MCF 10A (cell line): ENCODE results near the gene LTB4R2. TPM values are rescaled to one million over a fixed set of nuclear protein-coding genes. Genes with fewer than 3 reads are reported as not detected.

Source experiments
- BruUV-seq: library from RNA; stranded (reverse); fragments of 400-500 nt; replicated peaks from 2 replicates; lab custom pipeline; 2021; lab: Mats Ljungman, UMichigan
- CTCF ChIA-PET: fragments of 300-600 bp; sonication (Branson Sonifier 250); formaldehyde crosslinking; extraction: SDS; loops from one replicate; lab custom pipeline; 2021; ENCODE audit warnings: antibody characterized with exemption, inconsistent platforms; lab: Yijun Ruan, JAX
- POLR2A ChIA-PET: fragments of 300-600, 350-650 bp; sonication (Branson Sonifier 250); formaldehyde crosslinking; extraction: SDS; loops from one replicate; lab custom pipeline; 2020; ENCODE audit warnings: antibody characterized with exemption, inconsistent platforms; lab: Yijun Ruan, JAX
- DNase-seq: peaks from one replicate; pipeline ENCODE4 v3.0.0-alpha.2; 2018; ENCODE audit not compliant: unreplicated experiment
- H3K27ac Mint-ChIP-seq: one replicate; pipeline ENCODE4 v1.8.0; 2022; ENCODE audit warnings: mild to moderate bottlenecking, low read depth, mixed read lengths; ENCODE audit not compliant: unreplicated experiment
- H3K27me3 Mint-ChIP-seq: one replicate; pipeline ENCODE4 v1.8.0; 2022; ENCODE audit warnings: mixed read lengths; ENCODE audit not compliant: insufficient read depth, unreplicated experiment
- H3K36me3 Mint-ChIP-seq: one replicate; pipeline ENCODE4 v1.8.0; 2022; ENCODE audit warnings: mild to moderate bottlenecking, moderate library complexity, mixed read lengths; ENCODE audit not compliant: insufficient read depth, unreplicated experiment
- H3K4me1 Mint-ChIP-seq: one replicate; pipeline ENCODE4 v1.8.0; 2022; ENCODE audit warnings: mixed read lengths; ENCODE audit not compliant: insufficient read depth, unreplicated experiment
- H3K4me3 Mint-ChIP-seq: one replicate; pipeline ENCODE4 v1.8.0; 2022; ENCODE audit warnings: mild to moderate bottlenecking, moderate library complexity, mixed read lengths; ENCODE audit not compliant: unreplicated experiment
- H3K9me3 Mint-ChIP-seq: one replicate; pipeline ENCODE4 v1.8.0; 2022; ENCODE audit warnings: mixed read lengths; ENCODE audit not compliant: unreplicated experiment
- intact Hi-C: fragments of 100-400 bp; cut with micrococcal nuclease; formaldehyde crosslinking; loops from 2 replicates; pipeline ENCODE4 v1.14.1; 2022
- total RNA-seq: library from RNA; stranded (reverse); gene quantifications from 2 replicates; pipeline ENCODE4 v1.2.3, GENCODE V29; 2022
- TF ChIP-seq, protein P1 (sequence below): fragments of 200-600 bp; IDR thresholded peaks from one replicate; pipeline ENCODE4 v1.8.0; 2022; ENCODE audit warnings: antibody characterized with exemption, mild to moderate bottlenecking; ENCODE audit not compliant: unreplicated experiment

LTB4R2 gene
- total RNA-seq, 1 experiment from 2014 or later = 21.7 TPM

GRCh38 chr14:24292118-24292807 is 17.7 kb upstream of the LTB4R2 start:
- POLR2A ChIA-PET = interaction anchor here (1.2 to 4.5 kb wide), 5 partner anchors 10 to 50 kb away, joined by 5 to 33 read pairs (median 13); partner anchors contain the start of genes RABGGTA and TINF2
- H3K36me3 Mint-ChIP-seq = peaks cover 66% of the 10 kb centered on the region
- H3K4me1 Mint-ChIP-seq = peaks cover 19% of the 10 kb centered on the region
- H3K27ac Mint-ChIP-seq = no peak overlapping the region
- no TSS peak for BruUV-seq
- peak overlapping the region; percentile 30 for H3K4me3 Mint-ChIP-seq
- H3K9me3 Mint-ChIP-seq = no peaks in the 10 kb centered on the region
- intact Hi-C loops = no loop called here
- no peak for DNase-seq
- CTCF ChIA-PET = interaction anchor here (0.6 to 5.5 kb wide), 11 partner anchors 11 to 971 kb away, joined by 3 to 39 read pairs (median 4); partner anchors contain the start of genes CIDEB, LTB4R2, PABPN1 and TINF2
- TF ChIP-seq, protein P1, sequence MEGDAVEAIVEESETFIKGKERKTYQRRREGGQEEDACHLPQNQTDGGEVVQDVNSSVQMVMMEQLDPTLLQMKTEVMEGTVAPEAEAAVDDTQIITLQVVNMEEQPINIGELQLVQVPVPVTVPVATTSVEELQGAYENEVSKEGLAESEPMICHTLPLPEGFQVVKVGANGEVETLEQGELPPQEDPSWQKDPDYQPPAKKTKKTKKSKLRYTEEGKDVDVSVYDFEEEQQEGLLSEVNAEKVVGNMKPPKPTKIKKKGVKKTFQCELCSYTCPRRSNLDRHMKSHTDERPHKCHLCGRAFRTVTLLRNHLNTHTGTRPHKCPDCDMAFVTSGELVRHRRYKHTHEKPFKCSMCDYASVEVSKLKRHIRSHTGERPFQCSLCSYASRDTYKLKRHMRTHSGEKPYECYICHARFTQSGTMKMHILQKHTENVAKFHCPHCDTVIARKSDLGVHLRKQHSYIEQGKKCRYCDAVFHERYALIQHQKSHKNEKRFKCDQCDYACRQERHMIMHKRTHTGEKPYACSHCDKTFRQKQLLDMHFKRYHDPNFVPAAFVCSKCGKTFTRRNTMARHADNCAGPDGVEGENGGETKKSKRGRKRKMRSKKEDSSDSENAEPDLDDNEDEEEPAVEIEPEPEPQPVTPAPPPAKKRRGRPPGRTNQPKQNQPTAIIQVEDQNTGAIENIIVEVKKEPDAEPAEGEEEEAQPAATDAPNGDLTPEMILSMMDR = no peak
- no peaks in the 10 kb centered on the region for H3K27me3 Mint-ChIP-seq

DNA sequence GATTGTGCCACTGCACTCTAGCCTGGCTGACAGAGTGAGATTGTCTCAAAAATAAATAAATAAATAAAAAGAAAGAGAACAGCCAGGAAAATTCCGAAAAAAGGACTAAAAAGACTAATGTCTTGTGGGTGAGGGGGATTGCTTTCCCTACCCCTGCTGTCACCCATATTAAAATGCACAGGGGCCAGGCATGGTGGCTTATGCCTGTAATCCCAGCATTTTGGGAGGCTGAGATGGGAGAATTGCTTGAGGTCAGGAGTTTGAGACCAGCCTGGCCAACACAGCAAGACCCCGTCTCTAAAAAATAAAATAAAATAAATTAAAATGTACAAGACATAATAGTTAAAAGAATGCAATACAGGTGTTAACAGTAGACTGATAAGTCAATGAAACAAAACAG is 16.4 kb upstream of the LTB4R2 start:
- POLR2A ChIA-PET = interaction anchor here (1.6 to 4.5 kb wide), 3 partner anchors 11 to 22 kb away, joined by 5 to 33 read pairs (median 13); partner anchors contain the start of gene RABGGTA

GRCh38 chr14:24296341-24297157 is 13.4 kb upstream of the LTB4R2 start:
- no peaks in the 10 kb centered on the region for H3K9me3 Mint-ChIP-seq

More for the DNA sequence above, 16.4 kb upstream of the LTB4R2 start:
- no TSS peak for BruUV-seq
- no peak for DNase-seq
- Mint-ChIP-seq H3K9me3 (no peaks in the 10 kb centered on the region), H3K27me3 (no peaks in the 10 kb centered on the region), H3K27ac (no peak overlapping the region), H3K4me1 (peaks cover 22% of the 10 kb centered on the region), H3K36me3 (peaks cover 68% of the 10 kb centered on the region), H3K4me3 (no peak overlapping the region)
- TF ChIP-seq, protein P1 = no peak
- CTCF ChIA-PET = interaction anchor here (0.7 to 5.5 kb wide), 8 partner anchors 9 to 51 kb away, joined by 3 to 39 read pairs (median 6); partner anchors contain the start of genes CIDEB, LTB4R2, RABGGTA and TINF2
- intact Hi-C loops = no loop called here

More at GRCh38 chr14:24296341-24297157, 13.4 kb upstream of the LTB4R2 start:
- Mint-ChIP-seq H3K36me3 (peaks cover 61% of the 10 kb centered on the region), H3K27me3 (no peaks in the 10 kb centered on the region), H3K4me1 (peaks cover 33% of the 10 kb centered on the region), H3K4me3 (peak overlapping the region; percentile 46), H3K27ac (peak overlapping the region; percentile 11)
- ChIA-PET CTCF (interaction anchor here (0.6 to 11.2 kb wide), 28 partner anchors 9 to 975 kb away, joined by 3 to 414 read pairs (median 6); partner anchors contain the start of genes CHMP4A, CIDEB, GMPR2 and IRF9), POLR2A (interaction anchor here (0.5 to 7.6 kb wide), 22 partner anchors 9 to 685 kb away, joined by 3 to 187 read pairs (median 6); partner anchors contain the start of genes CHMP4A, CIDEB, DCAF11 and GMPR2)
- DNase-seq = peak; percentile 93
- TF ChIP-seq, protein P1 = peak; percentile 71
- intact Hi-C loops = loop anchor here (1.0 to 5.0 kb wide), 4 partner anchors 25 to 189 kb away; partner anchors contain the start of genes MDP1 and RABGGTA
- BruUV-seq = no TSS peak
